Activated effector memory CD4-positive, alpha-beta T cell treated with anti-CD3 and anti-CD28 coated beads, Interleukin-2, amount 50 U/mL, for 16 hours (primary cell): ENCODE measurements around the gene SYTL5.

Experiments used
- DNase-seq: peaks from one replicate; pipeline ENCODE4 v3.0.0-alpha.2; 2020

Gene SYTL5

DNA sequence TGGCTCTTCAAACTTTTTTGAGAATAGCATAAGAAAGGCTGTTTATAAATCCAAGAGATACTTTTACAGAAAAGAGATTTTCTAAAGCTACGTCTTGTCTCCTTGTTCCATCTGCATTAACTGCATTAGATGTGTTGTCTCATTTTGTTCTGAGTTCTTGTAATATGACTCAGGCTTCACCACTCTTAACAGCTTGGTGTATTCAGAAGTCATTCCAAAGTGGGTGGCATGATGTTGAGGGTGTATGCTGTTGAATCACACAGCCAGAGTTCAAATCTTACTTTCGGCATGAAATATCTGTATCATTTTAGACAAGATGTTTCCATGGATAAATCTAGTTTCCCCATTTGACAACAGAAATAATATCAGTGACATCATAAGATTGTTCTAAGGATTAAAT, 30.1 kb downstream of the SYTL5 start:
- DNase-seq: no peak

DNA sequence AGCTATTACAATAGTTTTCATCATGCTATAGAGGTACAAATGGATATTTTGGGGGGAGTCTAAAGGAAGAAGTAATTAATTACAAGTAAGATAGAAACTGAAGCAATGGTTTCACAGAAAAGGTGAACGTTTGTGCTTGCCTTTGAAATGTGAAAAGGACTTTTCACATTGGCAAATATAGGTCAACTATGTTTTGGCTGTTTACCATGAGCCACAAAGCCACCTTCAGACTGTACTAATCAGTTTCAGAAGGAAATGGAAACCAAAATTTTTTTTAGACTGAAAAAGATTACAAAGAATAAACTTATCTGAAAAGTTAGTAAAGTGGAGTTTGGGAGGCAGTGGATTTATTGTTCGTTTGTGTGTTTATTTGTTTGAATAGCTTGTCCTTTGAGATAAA, 32.1 kb downstream of the SYTL5 start:
- no peak for DNase-seq

GRCh38 chrX:38041237-38041636, 34.9 kb downstream of the SYTL5 start:
- no peak for DNase-seq

GRCh38 chrX:38044701-38045100, 38.3 kb downstream of the SYTL5 start:
- DNase-seq: no peak

GRCh38 chrX:38045538-38046096, 39.3 kb downstream of the SYTL5 start:
- DNase-seq: no peak

GRCh38 chrX:38048886-38049285, 42.5 kb downstream of the SYTL5 start:
- DNase-seq: no peak

- no peak for DNase-seq
Measured at GRCh38 chrX:38050806-38051205, 44.5 kb downstream of the SYTL5 start.

DNA sequence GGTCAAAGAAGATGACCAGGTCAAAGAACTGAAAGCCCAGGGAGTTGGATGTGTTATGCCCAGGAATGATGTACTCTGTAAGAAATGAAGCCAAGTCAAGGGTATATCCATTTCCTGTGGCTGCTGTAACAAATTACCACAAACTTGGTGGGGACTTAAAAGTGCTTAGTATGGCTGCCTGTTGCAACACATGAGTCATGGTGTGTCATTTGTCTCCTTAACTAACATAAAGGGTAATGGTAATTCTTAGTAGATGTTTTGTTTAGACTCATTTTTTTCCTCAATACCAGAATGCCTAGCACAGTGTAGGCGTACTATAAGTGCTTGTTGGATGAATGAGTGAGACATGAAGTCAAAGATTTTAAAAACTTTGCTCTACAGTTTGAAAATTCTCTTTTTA, 45.7 kb downstream of the SYTL5 start:
- DNase-seq: no peak

- DNase-seq: no peak
Measured at GRCh38 chrX:38055170-38055847, 49.0 kb downstream of the SYTL5 start.

GRCh38 chrX:38060331-38060878, 54.1 kb downstream of the SYTL5 start:
- DNase-seq: no peak

DNA sequence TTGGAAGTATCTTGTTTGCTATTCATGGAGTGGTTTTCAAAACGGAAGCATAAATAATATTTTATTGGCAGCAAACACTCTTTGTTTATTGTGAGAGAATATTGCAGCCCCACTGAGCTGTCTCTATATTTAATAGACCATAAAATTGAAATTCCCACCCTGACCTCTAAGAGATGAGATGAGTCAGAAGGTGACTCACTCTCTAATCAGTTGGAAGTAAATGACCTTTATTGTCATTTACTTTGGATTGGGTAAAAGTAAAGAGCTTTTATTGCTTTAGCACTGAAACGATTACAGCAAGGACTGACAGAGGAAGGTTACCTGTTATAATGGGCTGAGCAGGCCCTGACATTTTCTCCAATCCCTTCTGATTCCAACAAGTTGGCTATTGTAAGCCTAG, 55.0 kb downstream of the SYTL5 start:
- no peak for DNase-seq

GRCh38 chrX:38066934-38067333, 60.6 kb downstream of the SYTL5 start:
- DNase-seq: no peak

DNA sequence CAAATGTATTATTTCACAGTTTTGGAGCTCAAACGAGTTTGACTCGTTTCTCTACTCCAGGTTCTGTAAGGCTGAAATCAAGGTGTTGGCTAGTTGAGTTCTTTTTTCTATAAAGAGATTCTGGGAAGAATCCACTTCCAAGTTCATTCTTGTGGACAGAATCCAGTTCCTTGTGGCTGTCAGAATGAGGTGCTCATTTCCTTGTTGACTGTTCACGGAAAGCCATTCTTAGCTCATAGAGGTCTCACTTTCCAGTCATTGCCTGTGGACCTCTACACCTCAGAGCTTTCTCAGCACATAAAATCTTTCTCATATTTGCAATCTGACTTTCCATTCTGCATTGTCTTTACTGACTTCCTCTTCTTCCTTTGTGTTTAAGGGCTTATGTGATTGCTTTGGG, 62.9 kb downstream of the SYTL5 start:
- DNase-seq: no peak

DNA sequence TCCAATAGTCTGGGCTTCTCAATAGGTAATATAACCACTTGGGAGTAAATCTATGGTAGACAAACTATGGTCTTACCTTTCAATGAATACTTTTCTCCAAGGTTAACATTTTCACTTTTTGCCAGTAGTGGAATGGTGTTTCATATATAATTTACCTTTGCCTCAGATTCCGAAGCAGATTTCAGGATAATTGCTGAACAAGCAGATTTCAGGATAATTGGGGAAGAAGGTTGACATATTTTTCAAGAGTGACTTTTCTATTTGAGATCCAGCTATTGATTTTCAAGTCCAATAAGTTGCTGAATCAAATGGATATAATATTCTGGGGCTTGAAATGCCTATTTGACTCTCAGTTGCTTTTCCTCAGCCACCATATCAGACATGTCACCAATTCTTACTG, 63.6 kb downstream of the SYTL5 start:
- no peak for DNase-seq

DNA sequence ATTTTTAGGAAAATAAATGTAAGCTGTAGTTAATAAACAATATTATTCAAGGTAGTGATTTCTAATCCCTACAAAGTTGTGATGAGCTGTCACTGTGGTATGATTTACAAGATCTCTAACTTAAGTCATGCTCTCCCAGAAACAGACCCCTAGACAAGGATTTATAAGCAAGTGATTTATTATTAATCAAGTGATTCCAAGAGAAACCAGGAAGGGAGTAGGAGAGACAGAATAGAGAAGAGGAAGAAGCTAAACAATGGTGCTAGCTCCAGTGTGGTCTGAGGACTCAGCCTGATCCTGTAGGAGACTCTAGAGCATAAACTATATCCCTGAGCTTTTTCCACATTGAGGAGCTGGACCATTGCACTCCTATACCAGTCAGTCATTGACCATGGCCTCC, 73.1 kb downstream of the SYTL5 start:
- no peak for DNase-seq

GRCh38 chrX:38080808-38081207, 74.5 kb downstream of the SYTL5 start:
- DNase-seq: no peak

GRCh38 chrX:38081909-38082308, 75.6 kb downstream of the SYTL5 start:
- DNase-seq: no peak

DNA sequence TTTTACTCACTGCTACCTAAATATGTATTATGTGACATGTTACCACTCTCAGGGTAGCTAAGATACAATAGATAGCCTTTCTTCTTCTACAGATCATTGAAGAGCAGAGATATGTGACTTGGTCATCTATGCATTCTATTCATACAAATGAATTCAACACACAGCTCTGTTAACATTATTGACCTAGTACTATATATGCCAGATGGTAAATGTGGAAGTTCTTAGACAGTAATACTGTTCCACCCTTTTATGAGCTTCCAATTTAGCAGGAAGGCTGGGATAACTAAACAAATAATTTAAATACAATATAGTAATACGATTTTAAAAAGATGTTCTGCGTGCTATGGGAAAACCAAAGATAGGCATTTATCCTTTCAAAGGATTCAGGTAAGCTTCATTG, 76.0 kb downstream of the SYTL5 start:
- no peak for DNase-seq

GRCh38 chrX:38085813-38086212, 79.5 kb downstream of the SYTL5 start:
- no peak for DNase-seq

GRCh38 chrX:38086451-38087215, 80.3 kb downstream of the SYTL5 start:
- no peak for DNase-seq

DNA sequence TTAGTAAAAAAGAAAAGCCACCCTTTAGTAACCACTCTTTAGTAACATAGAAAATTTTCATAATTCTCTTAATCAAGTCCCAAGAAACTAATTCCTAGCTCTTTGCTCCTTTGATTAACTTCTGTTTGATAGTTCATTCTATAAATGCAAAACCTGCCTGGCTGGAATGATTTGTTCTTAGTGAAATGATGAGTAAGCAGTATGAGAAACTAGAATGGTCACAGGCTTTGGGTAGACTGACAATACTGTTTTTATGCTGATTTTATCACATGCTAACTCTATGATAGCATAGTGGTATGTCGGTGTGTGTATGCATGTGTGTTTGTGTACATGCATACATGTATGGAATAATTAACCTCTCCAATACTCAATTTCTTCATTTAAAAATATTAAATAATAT, 81.2 kb downstream of the SYTL5 start:
- no peak for DNase-seq

DNA sequence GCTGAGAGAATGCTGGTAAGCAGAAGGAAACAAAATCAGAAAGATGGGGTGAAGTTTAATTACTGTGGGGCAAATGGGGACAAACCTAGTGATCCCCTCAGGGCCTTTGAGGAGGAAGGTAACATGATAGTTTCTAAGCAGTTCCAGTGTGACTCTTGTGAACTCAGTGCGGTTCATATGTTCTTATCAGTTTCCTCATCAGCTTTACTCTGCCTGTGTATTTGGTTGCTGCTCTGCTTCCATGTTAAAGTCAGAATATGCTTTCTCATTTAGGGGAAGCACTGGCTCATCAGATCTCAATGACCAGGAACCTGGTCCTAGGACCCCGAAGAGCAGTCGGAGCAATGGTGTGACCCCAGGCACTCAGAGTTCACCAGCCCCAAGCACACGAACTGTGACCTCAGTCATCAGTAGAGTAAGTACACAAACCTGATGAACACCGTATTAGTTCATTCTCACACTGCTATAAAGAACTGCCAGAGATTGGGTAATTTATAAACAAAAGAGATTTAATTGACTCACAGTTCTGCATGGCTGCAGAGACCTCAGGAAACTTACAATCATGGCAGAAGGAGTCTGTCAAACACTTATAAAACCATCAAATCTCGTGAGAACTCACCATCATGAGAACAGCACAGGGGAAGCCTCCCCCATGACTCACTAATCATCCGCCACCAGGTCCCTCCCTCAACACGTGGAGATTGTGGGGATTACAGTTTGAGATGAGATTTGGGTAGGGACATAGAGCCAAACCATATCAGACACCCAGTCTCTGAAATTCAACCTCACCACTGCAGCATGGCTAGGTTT, 83.0 kb downstream of the SYTL5 start:
- DNase-seq: no peak

DNA sequence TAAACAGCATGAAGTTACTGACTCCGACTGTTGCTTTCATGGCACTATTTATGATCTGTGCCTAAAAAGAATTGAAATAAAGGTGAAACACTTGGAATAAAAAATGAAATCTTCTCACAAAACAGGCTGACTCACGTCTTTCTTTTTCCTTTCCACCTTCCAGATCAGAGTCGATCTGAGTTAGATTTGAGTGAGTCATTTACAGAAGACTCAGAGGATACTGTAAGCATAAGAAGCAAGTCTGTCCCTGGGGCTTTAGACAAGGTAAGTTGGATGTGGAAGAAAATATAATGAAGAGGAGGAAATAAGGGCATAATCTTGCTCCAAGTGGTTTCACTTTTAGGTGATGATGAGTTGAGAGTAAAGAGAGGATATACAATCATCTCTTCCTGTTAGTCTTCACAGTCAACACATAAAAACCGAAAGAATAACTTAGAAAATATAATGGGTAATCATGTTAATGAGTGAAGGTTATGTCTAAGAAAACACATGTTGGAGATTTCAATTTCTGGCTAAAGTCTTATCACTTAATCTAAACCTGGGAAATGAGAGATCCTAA, 89.7 kb downstream of the SYTL5 start:
- no peak for DNase-seq
